Spleen (tissue), 7 donors: Measurements from ENCODE around the gene P2RX6.

Experiments
- CTCF ChIP-seq, 11 experiments: fragments of 200-600 bp in 7 of 11; fragments of 450-650 bp in 4 of 11; sonication (generic) in 4 of 11; IDR thresholded peaks in 8 of 11; conservative IDR thresholded peaks in 3 of 11; 1 replicate in 7 of 11; 2 replicates in 4 of 11; pipeline versions ENCODE4 v1.4.0 to v1.8.0; 2016 to 2021; ENCODE audit warnings: antibody characterized with exemption in 11 of 11, inconsistent platforms in 4 of 11, mild to moderate bottlenecking in 1 of 11
- POLR2AphosphoS5 ChIP-seq, 3 donors: sonication (generic); formaldehyde crosslinking; IDR thresholded peaks; one replicate each; pipeline ENCODE4 v1.5.1; 2017; ENCODE audit warnings: antibody characterized with exemption in 3 of 3
- donor health status: DM: no; HTN: no; CAD: no; lungs with moderate emphysema.
- donor health status: DM: no; HTN: no; CAD: no.
- donor health status: DM: no; HTN: no; CAD: no.

GRCh38 chr22:21042978-21043859, 28.3 kb downstream of the P2RX6 start:
- TF ChIP-seq POLR2AphosphoS5 (IDR thresholded peaks at IDR 0.05) = no peak
- TF ChIP-seq CTCF (IDR thresholded peaks at IDR 0.05 in 8 of 11, conservative IDR thresholded peaks at IDR 0.05 in 3 of 11) = no peak
